Measurements from ENCODE around the gene PHC3.

DNA sequence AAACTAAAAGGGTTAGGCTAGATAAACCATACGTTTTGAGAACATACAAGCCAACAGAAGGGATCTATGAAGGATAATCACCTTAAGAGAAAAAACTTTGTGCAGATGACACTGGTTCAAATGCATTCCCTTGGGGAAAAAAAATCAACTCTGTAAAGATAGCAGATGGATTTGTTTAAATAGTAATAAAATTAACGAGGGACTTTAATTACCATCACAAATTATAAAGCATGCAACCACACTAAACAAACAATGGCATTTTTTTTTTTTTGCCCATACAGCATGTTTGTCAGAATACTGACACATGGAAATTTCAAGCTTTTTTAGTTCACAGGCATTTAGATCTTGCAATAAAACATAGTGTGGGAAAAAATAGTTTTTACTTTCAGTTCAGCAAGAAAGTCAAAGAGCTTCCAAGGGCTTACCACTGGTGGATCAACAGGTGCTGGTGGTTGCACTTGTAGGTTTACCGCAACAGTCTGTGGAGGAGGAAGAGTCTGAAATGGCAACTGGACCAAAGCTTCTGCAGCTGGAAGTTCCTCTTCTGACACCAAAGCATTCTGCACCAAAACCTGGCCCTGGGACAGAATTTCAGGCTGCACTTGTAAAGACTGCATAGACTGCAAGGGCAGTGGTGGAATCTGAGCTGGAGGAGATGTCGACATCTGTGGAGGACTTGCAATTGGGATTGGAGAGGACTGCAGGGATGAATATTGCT is 53.1 kb downstream of the PHC3 start:
- TF ChIP-seq, protein P1, sequence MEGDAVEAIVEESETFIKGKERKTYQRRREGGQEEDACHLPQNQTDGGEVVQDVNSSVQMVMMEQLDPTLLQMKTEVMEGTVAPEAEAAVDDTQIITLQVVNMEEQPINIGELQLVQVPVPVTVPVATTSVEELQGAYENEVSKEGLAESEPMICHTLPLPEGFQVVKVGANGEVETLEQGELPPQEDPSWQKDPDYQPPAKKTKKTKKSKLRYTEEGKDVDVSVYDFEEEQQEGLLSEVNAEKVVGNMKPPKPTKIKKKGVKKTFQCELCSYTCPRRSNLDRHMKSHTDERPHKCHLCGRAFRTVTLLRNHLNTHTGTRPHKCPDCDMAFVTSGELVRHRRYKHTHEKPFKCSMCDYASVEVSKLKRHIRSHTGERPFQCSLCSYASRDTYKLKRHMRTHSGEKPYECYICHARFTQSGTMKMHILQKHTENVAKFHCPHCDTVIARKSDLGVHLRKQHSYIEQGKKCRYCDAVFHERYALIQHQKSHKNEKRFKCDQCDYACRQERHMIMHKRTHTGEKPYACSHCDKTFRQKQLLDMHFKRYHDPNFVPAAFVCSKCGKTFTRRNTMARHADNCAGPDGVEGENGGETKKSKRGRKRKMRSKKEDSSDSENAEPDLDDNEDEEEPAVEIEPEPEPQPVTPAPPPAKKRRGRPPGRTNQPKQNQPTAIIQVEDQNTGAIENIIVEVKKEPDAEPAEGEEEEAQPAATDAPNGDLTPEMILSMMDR (IDR thresholded peaks at IDR 0.05; ENCODE audit: insufficient read depth, low read length, poor library complexity, severe bottlenecking) = no peak
- no peak for TF ChIP-seq EZH2phosphoT487 (conservative IDR thresholded peaks at IDR 0.05; ENCODE audit: low read length)
